SK-N-SH treated with all-trans-retinoic acid at 6 μM for 48 hours (cell line): ENCODE data around the gene FAM174C.

Experiments used
- ATAC-seq: fragments of 200-7000 bp; cut with Tn5 transposase; 3 replicates; pipeline ENCODE4 v1.9.1; 2020; ENCODE audit warnings: mild to moderate bottlenecking, moderate library complexity
- BACH2 ChIP-seq: fragments of 250-450 bp; sonication (Bioruptor Pico); IDR thresholded peaks from 2 replicates; pipeline ENCODE4 v1.9.0; 2021; ENCODE audit warnings: mild to moderate bottlenecking, borderline replicate concordance
- CSDC2 ChIP-seq: fragments of 250-450 bp; sonication (Bioruptor Pico); IDR thresholded peaks from 2 replicates; pipeline ENCODE4 v1.5.0; 2020; ENCODE audit warnings: mild to moderate bottlenecking, moderate library complexity
- ESRRG ChIP-seq: fragments of 250-450 bp; sonication (Bioruptor Pico); IDR thresholded peaks from 2 replicates; pipeline ENCODE4 v1.6.1; 2021; ENCODE audit warnings: mild to moderate bottlenecking
- GLIS3 ChIP-seq: fragments of 250-450 bp; sonication (Bioruptor Pico); IDR thresholded peaks from 2 replicates; pipeline ENCODE4 v1.5.0; 2020; ENCODE audit warnings: mild to moderate bottlenecking, moderate library complexity
- ISL1 ChIP-seq: fragments of 250-450 bp; sonication (Bioruptor Pico); IDR thresholded peaks from 2 replicates; pipeline ENCODE4 v2.1.2; 2022; ENCODE audit warnings: mild to moderate bottlenecking, moderate library complexity
- OSR1 ChIP-seq: fragments of 250-450 bp; sonication (Bioruptor Pico); IDR thresholded peaks from 2 replicates; pipeline ENCODE4 v1.8.0; 2022; ENCODE audit warnings: moderate library complexity, mild to moderate bottlenecking, inconsistent platforms
- POU6F1 ChIP-seq: fragments of 250-450 bp; sonication (Bioruptor Pico); IDR thresholded peaks from 2 replicates; pipeline ENCODE4 v1.8.0; 2021; ENCODE audit warnings: low read depth, mild to moderate bottlenecking, moderate library complexity, borderline replicate concordance
- PPARA ChIP-seq: fragments of 250-450 bp; sonication (Bioruptor Pico); IDR thresholded peaks from 2 replicates; pipeline ENCODE4 v1.5.0; 2020; ENCODE audit warnings: mild to moderate bottlenecking, borderline replicate concordance
- RARB ChIP-seq: fragments of 250-450 bp; sonication (Bioruptor Pico); IDR thresholded peaks from 2 replicates; pipeline ENCODE4 v1.8.0; 2021; ENCODE audit warnings: mild to moderate bottlenecking, moderate library complexity
- SNAI2 ChIP-seq: fragments of 250-450 bp; sonication (Bioruptor Pico); IDR thresholded peaks from 2 replicates; pipeline ENCODE4 v1.5.0; 2020; ENCODE audit warnings: mild to moderate bottlenecking, moderate library complexity
- TCF4 ChIP-seq: fragments of 250-450 bp; sonication (Bioruptor Pico); IDR thresholded peaks from 2 replicates; pipeline ENCODE4 v1.8.0; 2021; ENCODE audit warnings: mild to moderate bottlenecking, moderate library complexity, borderline replicate concordance
- TOX ChIP-seq: fragments of 250-450 bp; sonication (Bioruptor Pico); IDR thresholded peaks from 2 replicates; pipeline ENCODE4 v1.8.0; 2021; ENCODE audit warnings: mild to moderate bottlenecking, moderate library complexity, borderline replicate concordance
- ZC3H10 ChIP-seq: fragments of 250-450 bp; sonication (Bioruptor Pico); IDR thresholded peaks from 2 replicates; pipeline ENCODE4 v1.5.1; 2021; ENCODE audit warnings: mild to moderate bottlenecking, moderate library complexity
- ZFP3 ChIP-seq: fragments of 250-450 bp; sonication (Bioruptor Pico); IDR thresholded peaks from 2 replicates; pipeline ENCODE4 v1.5.0; 2020; ENCODE audit warnings: mild to moderate bottlenecking, moderate library complexity
- ZFP30 ChIP-seq: fragments of 450-650 bp; formaldehyde crosslinking; IDR thresholded peaks from 2 replicates; pipeline ENCODE4 v1.5.0; 2022; ENCODE audit warnings: mild to moderate bottlenecking, moderate library complexity
- ZNF565 ChIP-seq: fragments of 450-650 bp; formaldehyde crosslinking; conservative IDR thresholded peaks from 2 replicates; pipeline ENCODE4 v1.5.0; 2020; ENCODE audit warnings: low read depth, mild to moderate bottlenecking, moderate library complexity
- ZNF70 ChIP-seq: fragments of 450-650 bp; formaldehyde crosslinking; IDR thresholded peaks from 2 replicates; pipeline ENCODE4 v1.5.0; 2020; ENCODE audit warnings: mild to moderate bottlenecking, moderate library complexity
- ZNF8 ChIP-seq: fragments of 450-650 bp; formaldehyde crosslinking; IDR thresholded peaks from 2 replicates; pipeline ENCODE4 v1.5.0; 2020; ENCODE audit warnings: mild to moderate bottlenecking, moderate library complexity
- TF ChIP-seq, protein P1 (sequence below): fragments of 250-450 bp; sonication (Bioruptor Pico); IDR thresholded peaks from 2 replicates; pipeline ENCODE4 v1.5.1; 2021; ENCODE audit warnings: mild to moderate bottlenecking, moderate library complexity
- TF ChIP-seq, protein P2 (sequence below): fragments of 250-450 bp; sonication (Bioruptor Pico); IDR thresholded peaks from 2 replicates; pipeline ENCODE4 v1.5.0; 2020; ENCODE audit warnings: mild to moderate bottlenecking, moderate library complexity

Gene FAM174C

DNA sequence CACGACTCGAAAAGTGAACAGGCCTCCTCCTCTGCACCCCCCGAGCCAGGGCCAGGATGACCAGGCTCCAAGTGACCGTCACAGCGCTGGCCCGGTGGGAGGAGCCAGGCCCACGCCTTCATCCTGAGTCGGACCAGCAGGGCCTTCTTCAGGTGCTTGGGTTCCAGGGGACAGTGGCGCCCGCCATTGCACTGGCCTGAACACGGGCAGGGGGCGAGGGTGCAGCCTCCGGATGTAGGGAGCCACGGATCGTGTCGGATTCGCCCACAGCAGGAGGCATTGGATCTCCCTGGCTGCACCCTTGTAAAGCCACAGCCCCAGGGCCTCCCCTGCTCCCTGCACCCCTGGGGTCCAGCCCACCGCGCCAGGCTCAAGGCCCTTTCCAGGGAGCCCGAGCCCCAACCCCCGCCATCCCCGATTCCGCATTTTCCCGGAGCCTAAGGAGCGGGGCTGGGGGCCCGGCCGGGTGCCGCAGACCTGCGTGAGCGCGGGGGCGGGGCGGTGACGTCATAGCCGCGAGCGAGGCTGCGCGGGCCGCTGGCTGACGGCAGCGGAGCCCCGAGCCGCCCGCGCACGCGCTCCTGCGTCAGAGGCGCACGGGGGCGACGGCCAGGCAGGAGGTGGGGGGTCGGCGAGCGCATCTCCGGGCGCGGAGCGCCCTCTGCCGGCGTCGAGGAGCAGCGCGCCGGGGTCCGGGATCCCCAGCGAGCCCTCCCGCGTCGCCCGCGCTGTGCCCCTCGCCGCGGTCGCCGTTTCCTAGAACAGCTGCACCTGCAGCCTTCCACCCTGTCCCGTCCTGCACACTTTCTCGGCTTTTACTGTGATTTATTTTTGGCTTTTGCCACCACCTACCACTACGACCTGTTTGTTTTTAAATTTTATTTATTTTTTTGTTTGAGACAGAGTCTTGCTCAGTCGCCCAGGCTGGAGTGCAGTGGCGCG lies 35.3 kb upstream of the FAM174C start (continued):
- no peak for TF ChIP-seq OSR1 (CRISPR knock-in tag)

DNA sequence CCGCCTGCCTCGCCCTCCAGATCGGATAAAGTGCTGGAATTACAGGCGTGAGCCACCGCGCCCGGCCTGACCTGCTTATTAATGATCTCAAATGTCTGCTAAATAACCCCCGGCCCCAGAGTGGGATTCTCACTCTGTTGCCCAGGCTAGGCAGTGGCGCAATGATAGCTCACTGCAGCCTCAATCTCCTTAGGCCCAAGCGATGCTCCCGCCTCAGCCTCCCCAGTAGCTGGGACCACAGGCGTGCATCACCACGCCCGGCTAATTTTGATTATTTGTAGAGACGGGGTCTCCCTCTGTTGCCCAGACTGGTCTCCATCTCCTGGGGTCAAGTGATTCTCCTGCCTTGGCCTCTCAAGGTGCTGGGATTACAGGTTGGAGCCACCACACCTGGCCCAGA lies 34.4 kb upstream of the FAM174C start:
- TF ChIP-seq TCF4 (no peak), ZFP3 (CRISPR knock-in tag) (no peak), GLIS3 (CRISPR knock-in tag) (no peak), ZC3H10 (CRISPR knock-in tag) (no peak), ZFP30 (CRISPR knock-in tag) (no peak), SNAI2 (CRISPR knock-in tag) (no peak), RARB (CRISPR knock-in tag) (no peak), BACH2 (CRISPR knock-in tag) (no peak)
- TF ChIP-seq, protein P1, sequence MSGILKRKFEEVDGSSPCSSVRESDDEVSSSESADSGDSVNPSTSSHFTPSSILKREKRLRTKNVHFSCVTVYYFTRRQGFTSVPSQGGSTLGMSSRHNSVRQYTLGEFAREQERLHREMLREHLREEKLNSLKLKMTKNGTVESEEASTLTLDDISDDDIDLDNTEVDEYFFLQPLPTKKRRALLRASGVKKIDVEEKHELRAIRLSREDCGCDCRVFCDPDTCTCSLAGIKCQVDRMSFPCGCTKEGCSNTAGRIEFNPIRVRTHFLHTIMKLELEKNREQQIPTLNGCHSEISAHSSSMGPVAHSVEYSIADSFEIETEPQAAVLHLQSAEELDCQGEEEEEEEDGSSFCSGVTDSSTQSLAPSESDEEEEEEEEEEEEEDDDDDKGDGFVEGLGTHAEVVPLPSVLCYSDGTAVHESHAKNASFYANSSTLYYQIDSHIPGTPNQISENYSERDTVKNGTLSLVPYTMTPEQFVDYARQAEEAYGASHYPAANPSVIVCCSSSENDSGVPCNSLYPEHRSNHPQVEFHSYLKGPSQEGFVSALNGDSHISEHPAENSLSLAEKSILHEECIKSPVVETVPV (CRISPR knock-in tag) = no peak
- TF ChIP-seq, protein P2, sequence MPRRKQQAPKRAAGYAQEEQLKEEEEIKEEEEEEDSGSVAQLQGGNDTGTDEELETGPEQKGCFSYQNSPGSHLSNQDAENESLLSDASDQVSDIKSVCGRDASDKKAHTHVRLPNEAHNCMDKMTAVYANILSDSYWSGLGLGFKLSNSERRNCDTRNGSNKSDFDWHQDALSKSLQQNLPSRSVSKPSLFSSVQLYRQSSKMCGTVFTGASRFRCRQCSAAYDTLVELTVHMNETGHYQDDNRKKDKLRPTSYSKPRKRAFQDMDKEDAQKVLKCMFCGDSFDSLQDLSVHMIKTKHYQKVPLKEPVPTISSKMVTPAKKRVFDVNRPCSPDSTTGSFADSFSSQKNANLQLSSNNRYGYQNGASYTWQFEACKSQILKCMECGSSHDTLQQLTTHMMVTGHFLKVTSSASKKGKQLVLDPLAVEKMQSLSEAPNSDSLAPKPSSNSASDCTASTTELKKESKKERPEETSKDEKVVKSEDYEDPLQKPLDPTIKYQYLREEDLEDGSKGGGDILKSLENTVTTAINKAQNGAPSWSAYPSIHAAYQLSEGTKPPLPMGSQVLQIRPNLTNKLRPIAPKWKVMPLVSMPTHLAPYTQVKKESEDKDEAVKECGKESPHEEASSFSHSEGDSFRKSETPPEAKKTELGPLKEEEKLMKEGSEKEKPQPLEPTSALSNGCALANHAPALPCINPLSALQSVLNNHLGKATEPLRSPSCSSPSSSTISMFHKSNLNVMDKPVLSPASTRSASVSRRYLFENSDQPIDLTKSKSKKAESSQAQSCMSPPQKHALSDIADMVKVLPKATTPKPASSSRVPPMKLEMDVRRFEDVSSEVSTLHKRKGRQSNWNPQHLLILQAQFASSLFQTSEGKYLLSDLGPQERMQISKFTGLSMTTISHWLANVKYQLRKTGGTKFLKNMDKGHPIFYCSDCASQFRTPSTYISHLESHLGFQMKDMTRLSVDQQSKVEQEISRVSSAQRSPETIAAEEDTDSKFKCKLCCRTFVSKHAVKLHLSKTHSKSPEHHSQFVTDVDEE = no peak
- no peak for ATAC-seq

GRCh38 chr19:1241417-1242095 lies 33.8 kb upstream of the FAM174C start, which contains the start of gene ATP5F1D:
ATP5F1D (plus strand) TSS chr19:1241751; CDS start chr19:1241851, 100 bp downstream.
- TF ChIP-seq TOX = no peak
- peak; percentile 83; the same call in 1 of the 2 replicates for TF ChIP-seq ZFP3 (CRISPR knock-in tag)
- ATAC-seq = peak; percentile 68

GRCh38 chr19:1243768-1244692 lies 31.3 kb upstream of the FAM174C start:
- TF ChIP-seq PPARA (CRISPR knock-in tag) (no peak), ZC3H10 (CRISPR knock-in tag) (no peak), RARB (CRISPR knock-in tag) (no peak), CSDC2 (CRISPR knock-in tag) (no peak), SNAI2 (CRISPR knock-in tag) (no peak), ZNF8 (CRISPR knock-in tag) (no peak)
- TF ChIP-seq, all 23 proteins: peak for 0
- peak; percentile 59 for ATAC-seq

DNA sequence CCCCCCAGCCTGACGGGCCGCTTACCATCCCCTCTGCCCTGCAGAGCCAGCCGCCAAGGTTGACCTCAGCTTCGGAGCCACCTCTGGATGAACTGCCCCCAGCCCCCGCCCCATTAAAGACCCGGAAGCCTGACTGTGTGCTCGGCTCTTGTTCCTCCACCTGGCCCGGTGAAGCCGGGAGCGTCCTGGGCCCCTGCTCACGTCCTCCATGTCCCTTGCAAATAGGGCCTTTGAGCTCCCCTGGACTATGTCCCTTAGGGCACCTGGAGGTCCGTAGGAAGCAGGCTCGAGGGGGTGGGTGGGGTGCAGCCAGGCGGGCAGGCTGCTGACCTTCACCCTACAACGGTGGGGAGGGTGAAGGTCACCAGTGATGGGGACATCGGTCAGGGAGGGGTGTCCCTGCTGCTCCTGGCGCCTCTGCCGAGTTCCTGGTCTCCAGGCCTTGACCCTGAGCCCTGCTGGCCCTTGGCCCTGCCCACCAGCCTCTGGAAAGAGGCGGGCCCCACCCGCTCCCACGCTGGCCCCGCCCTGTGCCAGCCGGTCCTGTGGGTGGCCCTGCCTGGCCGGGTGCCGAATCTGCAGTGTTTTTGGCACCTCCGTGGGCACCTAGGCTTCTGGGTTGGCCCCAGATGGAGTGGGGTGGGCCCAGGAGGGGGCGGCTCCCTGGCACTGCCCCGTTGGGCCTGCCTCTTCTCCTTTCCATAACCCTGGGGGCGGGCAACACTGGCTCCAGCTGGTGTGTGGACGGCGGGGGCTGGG lies 30.5 kb upstream of the FAM174C start:
- ATAC-seq = no peak
- TF ChIP-seq RARB (CRISPR knock-in tag) (no peak), ZC3H10 (CRISPR knock-in tag) (no peak), TCF4 (no peak), BACH2 (CRISPR knock-in tag) (no peak), PPARA (CRISPR knock-in tag) (no peak), TOX (no peak), ZFP30 (CRISPR knock-in tag) (no peak), ESRRG (CRISPR knock-in tag) (no peak), ZNF70 (CRISPR knock-in tag) (no peak), ISL1 (CRISPR knock-in tag) (no peak), ZNF8 (CRISPR knock-in tag) (no peak), GLIS3 (CRISPR knock-in tag) (no peak), POU6F1 (CRISPR knock-in tag) (no peak), CSDC2 (CRISPR knock-in tag) (no peak), ZNF565 (CRISPR knock-in tag) (no peak)
- TF ChIP-seq, protein P2 = no peak
